Spleen (tissue), 7 donors: Measurements from ENCODE around the gene CARS2.

Experiments
- CTCF ChIP-seq, 11 experiments: fragments of 200-600 bp in 7 of 11; fragments of 450-650 bp in 4 of 11; sonication (generic) in 4 of 11; IDR thresholded peaks in 8 of 11; conservative IDR thresholded peaks in 3 of 11; 1 replicate in 7 of 11; 2 replicates in 4 of 11; pipeline versions ENCODE4 v1.4.0 to v1.8.0; 2016 to 2021; ENCODE audit warnings: antibody characterized with exemption in 11 of 11, inconsistent platforms in 4 of 11, mild to moderate bottlenecking in 1 of 11
- POLR2AphosphoS5 ChIP-seq, 3 donors: sonication (generic); formaldehyde crosslinking; IDR thresholded peaks; one replicate each; pipeline ENCODE4 v1.5.1; 2017; ENCODE audit warnings: antibody characterized with exemption in 3 of 3
- donor health status: DM: no; HTN: no; CAD: no; lungs with moderate emphysema.
- donor health status: DM: no; HTN: no; CAD: no.
- donor health status: DM: no; HTN: no; CAD: no.

GRCh38 chr13:110616103-110617101 lies 89.5 kb downstream of the CARS2 start:
- TF ChIP-seq CTCF (IDR thresholded peaks at IDR 0.05 in 8 of 11, conservative IDR thresholded peaks at IDR 0.05 in 3 of 11) (no peak), POLR2AphosphoS5 (IDR thresholded peaks at IDR 0.05) (peak in 2 of 3 donors; percentile 6 to 22)
